ENCODE results near the gene P2RX3.
A peak's percentile ranks its signal among the peaks of the same experiment; 100 is the strongest.

P2RX3 gene

DNA sequence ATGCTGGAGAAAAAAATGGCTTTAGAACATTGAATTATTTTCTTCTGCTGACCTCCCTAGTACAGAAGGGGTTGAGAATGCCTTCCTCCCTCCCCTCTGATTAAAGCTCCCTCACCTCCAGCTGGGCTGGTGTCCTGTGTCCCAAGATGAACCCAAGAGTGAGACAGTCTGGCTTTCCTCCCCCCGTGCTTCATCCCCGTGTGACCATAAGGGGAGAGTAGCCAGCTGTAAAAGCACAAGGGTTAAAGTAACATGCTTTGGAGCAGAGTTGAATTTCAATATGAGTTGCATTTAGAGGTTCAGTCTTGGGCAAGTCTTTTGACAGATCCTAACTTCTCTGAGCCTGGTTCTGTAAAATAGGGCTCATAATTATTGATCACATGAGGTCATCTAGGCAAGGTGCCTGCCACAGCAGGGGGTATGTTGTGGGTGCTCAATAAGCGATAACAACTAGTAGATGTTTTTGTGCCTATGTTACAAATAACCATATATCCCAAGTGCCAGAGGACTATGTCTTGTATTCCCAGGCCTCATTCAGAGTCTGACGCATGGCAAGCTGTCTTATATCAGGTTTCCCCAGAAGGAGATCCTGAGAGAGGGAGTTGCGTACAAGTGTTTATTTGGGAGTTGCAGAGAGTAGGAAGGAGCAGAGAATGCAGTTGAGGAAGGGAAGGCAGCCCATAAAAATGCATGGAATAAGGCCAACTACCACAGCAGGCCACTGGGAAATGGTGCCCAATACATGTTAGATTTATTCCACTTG, 48.2 kb downstream of the P2RX3 start:
- no peak for DNase-seq (ENCODE audit: low read depth, low spot score)
- in situ Hi-C loops (cut with HindIII; ENCODE audit: low sequenced_read_pairs) = no loop called here
- TF ChIP-seq, protein P1, sequence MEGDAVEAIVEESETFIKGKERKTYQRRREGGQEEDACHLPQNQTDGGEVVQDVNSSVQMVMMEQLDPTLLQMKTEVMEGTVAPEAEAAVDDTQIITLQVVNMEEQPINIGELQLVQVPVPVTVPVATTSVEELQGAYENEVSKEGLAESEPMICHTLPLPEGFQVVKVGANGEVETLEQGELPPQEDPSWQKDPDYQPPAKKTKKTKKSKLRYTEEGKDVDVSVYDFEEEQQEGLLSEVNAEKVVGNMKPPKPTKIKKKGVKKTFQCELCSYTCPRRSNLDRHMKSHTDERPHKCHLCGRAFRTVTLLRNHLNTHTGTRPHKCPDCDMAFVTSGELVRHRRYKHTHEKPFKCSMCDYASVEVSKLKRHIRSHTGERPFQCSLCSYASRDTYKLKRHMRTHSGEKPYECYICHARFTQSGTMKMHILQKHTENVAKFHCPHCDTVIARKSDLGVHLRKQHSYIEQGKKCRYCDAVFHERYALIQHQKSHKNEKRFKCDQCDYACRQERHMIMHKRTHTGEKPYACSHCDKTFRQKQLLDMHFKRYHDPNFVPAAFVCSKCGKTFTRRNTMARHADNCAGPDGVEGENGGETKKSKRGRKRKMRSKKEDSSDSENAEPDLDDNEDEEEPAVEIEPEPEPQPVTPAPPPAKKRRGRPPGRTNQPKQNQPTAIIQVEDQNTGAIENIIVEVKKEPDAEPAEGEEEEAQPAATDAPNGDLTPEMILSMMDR (IDR thresholded peaks at IDR 0.05; ENCODE audit: low read depth, low read length) = no peak

DNA sequence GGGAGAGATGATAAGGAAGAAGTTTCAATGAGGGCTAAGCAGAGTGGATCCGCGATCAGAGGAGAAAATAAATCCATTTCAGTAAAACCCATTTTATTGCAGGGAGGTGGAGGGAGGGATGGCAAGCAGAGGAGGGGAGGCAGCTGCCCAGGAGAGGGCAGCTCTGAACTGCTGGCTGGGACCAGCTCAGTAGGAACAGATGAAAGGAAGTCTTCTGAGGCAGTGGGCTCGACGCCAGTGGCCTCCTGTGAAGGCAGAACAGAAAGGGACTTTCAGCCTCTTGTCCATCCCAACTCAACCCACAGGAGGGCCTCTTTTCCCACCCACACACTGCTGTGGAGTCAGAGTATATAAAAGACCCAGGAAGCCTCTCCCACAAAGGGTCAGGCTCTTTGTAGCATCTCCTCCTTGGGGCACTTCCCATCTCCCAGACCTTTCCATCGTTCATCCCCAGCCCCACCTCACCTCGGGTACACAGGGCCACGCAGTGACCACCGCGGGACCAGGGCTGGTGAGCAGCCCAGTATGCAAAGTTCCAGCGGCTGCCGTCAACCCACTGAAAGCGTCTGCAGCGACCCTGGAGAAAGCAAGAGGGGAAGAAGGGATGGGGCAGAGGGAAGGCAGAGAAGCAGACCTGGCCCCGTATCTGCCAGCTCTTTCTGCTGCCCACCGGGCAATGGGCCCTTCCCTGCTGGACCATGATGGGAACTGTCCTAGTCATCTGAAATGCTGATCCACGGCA, 49.3 kb downstream of the P2RX3 start:
- in situ Hi-C loops (cut with HindIII; ENCODE audit: low sequenced_read_pairs) = no loop called here
- peak; percentile 13 for DNase-seq (ENCODE audit: low read depth, low spot score)

More for the DNA sequence above, 48.2 kb downstream of the P2RX3 start:
- H3K4me3 ChIP-seq (ENCODE audit: low read depth, low read length) = no peak overlapping the region

DNA sequence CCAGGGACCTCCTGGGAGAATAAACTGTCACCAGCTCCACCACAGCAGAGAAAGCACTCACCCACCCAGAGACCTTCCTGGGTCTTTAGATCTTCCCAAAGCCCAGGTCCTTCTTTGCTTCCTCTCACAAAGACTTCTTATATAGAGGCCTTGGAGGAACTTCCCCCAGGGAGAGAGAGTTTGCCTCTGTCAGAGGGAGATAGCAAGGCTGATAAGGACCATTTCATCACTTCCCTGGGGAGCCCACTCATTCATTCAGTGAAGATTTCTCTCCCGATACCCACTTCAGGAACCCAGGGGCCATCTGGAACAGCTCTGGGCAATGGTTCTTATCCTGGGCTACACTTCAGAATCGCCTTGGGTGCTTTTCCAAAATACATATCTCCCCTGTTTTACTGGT, 52.4 kb downstream of the P2RX3 start, which contains the start of gene PRG2:
TSS of gene PRG2 (minus strand) at position 116 of the 400 bp plus-strand sequence. CDS start 706 bp downstream, outside the sequence.
- in situ Hi-C loops (cut with HindIII; ENCODE audit: low sequenced_read_pairs) = no loop called here
- no peak for DNase-seq (ENCODE audit: low read depth, low spot score)
- H3K4me3 ChIP-seq (ENCODE audit: low read depth, low read length) = no peak within 1 kb of the TSS
- TF ChIP-seq, protein P1 (IDR thresholded peaks at IDR 0.05; ENCODE audit: low read depth, low read length) = no peak

More for the DNA sequence above, 49.3 kb downstream of the P2RX3 start:
- TF ChIP-seq, protein P1 (IDR thresholded peaks at IDR 0.05; ENCODE audit: low read depth, low read length) = no peak
- H3K4me3 ChIP-seq (ENCODE audit: low read depth, low read length) = no peak overlapping the region

DNA sequence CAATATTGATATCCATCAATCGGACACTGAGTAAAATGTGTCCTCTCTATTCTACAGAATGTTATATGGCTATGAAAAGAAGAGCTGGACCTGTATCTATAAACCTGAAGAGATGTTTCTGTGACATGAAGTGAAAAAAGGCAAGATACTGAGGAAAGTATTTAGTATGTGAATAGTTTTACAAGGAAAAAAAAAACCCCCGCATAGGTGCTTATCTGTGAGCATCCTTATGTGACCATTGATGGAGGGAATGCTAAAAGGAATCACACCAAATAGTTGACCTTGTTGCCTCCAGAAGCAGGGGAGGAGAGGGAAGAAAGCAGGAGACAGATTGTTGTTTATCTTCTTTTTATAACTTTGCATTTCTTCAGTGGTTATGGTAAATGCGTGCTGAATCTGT, 53.0 kb downstream of the P2RX3 start:
- no peak overlapping the region for H3K4me3 ChIP-seq (ENCODE audit: low read depth, low read length)
- TF ChIP-seq, protein P1 (IDR thresholded peaks at IDR 0.05; ENCODE audit: low read depth, low read length) = no peak
- in situ Hi-C loops (cut with HindIII; ENCODE audit: low sequenced_read_pairs) = no loop called here
- no peak for DNase-seq (ENCODE audit: low read depth, low spot score)

DNA sequence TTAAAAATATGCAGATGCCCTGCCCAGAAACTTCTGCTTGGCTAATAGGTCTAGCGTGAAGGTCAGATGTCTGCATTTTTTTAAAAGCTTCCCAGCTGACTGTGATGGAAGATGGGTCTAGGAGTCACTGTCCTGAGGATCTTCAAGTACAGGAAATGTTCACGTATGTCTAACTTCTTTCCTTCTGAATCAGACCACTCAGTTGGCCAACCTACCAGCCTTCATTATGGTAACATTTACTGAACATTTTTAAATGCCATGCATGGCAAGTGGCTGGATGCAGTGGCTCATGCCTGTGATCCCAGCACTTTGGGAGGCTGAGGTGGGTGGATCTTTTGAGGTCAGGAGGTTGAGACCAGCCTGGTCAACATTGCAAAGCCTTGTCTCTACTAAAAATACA, 53.4 kb downstream of the P2RX3 start:
- TF ChIP-seq, protein P1 (IDR thresholded peaks at IDR 0.05; ENCODE audit: low read depth, low read length) = no peak
- in situ Hi-C loops (cut with HindIII; ENCODE audit: low sequenced_read_pairs) = no loop called here
- DNase-seq (ENCODE audit: low read depth, low spot score) = no peak
- no peak overlapping the region for H3K4me3 ChIP-seq (ENCODE audit: low read depth, low read length)

DNA sequence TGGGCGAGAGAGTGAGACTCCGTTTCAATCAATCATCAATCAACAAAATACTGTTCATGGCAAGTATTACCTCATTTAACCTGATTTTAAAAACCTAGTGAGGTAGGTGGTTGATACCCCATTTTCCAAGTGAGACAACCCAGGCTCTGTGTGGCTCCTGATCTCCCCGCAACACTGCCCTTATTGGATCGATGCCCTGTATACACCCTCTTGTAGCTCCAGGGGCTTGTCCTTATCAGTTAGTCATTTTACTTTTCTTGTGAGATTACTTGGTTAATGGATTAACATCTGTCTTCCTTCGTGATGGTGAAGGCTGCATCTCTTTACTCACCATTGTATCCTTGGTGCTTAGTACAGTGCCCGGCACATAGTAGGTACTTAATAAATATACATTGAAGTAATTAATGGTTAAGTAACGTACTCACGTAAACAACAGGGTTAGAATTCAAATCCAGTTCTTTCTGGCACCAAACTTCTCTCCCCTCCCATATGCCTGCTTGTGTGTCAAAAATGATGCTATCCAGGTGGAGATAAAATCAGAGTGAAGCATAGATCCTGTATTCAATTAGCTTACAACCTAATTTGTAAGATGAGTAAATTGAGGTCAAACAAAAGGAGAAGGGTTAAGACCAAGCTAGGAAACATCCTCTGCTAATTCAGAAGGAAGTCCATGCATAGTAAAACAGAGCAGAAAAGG, 54.1 kb downstream of the P2RX3 start:
- in situ Hi-C loops (cut with HindIII; ENCODE audit: low sequenced_read_pairs) = no loop called here
- H3K4me3 ChIP-seq (ENCODE audit: low read depth, low read length) = no peak overlapping the region
- DNase-seq (ENCODE audit: low read depth, low spot score) = no peak
- TF ChIP-seq, protein P1 (IDR thresholded peaks at IDR 0.05; ENCODE audit: low read depth, low read length) = no peak
